Activated CD4-positive, alpha-beta T cell treated with anti-CD3 and anti-CD28 coated beads for 24 hours (primary cell): ENCODE results near the gene SLC2A13.
"Not testable (repeated sequence)": the region's sequence is repeated elsewhere in the genome, so short reads cannot be mapped to it uniquely, and the experiment has no call there.

Experiments used
- DNase-seq, 2 donors: peaks; one replicate each; pipeline ENCODE4 v3.0.0-alpha.2; 2020; ENCODE audit warnings: low read depth in 2 of 2

The SLC2A13 gene

DNA sequence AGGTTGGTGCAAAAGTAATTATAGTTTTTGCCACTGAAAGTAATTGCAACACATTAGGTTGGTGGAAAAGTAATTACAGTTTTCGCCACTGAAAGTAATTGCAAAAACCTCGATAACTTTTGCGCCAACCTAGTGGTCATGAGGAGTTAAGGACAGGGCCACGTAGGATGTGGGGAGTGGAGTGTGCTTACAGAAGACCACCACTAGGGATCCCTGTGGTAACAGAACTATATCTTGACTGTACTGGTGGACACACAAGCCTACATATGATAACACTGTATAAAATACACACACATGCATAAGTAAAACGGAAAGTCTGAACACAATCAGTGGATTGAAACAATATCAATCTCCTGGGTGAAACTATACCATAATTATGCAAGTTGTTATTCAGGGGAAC, 298.8 kb downstream of the SLC2A13 start:
- DNase-seq = no peak

DNA sequence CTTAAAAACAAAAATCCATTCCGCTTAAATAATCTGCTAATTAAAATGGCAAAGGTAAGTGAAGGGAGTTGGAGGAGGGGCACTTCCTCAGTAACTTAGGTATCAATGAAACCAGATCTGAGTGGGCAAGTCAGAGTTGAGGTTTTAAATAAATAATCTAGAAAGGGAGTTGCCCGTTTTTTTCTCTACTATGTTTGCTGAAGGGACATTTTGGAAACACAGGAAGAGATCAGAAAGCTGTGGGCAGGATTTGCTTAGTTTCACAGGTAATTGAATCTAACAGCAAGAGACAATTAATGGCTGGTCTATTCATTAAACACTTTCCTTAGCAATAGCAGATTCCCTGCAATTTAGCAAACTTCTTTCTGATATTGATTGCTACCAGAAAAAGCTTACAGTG, 300.2 kb downstream of the SLC2A13 start:
- no peak for DNase-seq

DNA sequence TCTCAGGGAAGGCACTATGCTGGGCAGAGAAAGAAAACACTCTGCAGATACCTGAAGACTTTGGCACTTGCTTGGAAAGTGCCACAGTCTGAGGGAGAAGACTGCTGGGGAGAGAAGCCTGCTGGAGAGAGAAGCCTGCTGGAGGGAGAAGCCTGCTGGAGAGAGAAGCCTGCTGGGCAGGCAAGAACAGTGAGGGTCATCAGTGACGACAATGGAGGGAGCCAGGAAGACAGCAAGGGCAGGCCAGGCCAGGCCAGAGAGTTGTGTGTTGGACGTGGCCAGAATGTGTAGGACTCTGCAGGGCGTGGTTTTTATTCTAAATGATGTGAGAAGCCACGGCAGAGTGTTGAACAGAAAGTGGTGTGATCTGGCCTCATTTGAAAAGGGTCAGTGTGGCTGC, 301.0 kb downstream of the SLC2A13 start:
- DNase-seq = no peak

DNA sequence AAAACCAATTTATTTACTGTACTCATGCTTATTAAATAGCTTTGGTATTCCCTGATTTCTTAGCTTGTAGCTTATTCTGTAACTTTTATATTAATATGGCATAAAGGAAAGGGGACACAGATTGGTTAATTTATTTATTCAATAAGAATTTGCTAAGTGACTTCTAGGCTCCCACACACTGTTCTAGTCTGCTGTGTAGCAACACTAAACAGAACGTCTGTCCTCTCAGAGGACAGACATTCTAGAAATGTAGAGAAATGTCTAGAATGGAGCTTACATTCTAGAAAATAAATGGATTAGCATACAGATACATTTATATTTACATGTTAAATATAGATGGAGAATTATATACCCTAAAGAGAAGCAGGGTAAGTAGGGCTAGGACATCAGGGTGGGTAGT, 301.4 kb downstream of the SLC2A13 start:
- no peak for DNase-seq

DNA sequence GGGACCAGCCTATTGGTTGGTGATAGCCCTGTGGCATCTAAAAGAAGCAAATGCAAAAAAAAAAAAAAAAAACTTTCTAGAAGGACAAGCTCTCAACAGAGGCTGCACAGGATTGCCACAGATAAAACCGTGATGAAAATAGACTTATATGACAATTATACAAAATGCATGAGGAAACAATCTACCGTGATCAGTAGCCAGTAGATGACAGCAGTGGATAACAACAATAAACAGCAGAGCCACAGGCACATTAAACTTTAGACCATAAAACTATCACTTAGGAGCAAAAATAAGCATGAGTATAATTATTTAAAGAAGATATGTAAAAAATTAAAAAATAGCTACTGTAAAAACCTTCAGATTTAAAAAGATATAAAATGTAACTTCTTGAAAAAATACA, 302.7 kb downstream of the SLC2A13 start:
- no peak for DNase-seq

- no peak for DNase-seq
Observed at GRCh38 chr12:39798977-39799376, 306.9 kb downstream of the SLC2A13 start.

DNA sequence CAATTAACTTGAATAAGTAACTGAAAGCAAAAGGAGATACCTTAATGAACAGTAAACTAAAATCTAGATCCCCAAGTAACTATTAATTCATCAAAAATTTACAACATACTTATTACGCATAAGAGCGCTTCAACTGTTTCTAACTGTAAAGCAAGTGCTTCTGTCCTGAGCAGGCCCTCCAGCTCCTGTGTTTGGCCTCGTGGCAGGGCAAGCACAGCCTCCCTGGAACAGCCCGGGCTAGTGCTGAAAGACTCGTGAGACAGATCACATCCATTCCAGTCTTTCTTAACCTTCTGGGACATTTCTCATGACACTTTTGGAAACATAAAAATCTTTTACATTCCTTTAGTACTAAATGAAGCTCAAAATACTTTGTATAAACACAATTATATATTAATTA, 307.5 kb downstream of the SLC2A13 start:
- no peak for DNase-seq

GRCh38 chr12:39795481-39795880, 310.4 kb downstream of the SLC2A13 start:
- no peak for DNase-seq

GRCh38 chr12:39792938-39793337, 312.9 kb downstream of the SLC2A13 start:
- DNase-seq = no peak

GRCh38 chr12:39788239-39788638, 317.6 kb downstream of the SLC2A13 start:
- DNase-seq = no peak

GRCh38 chr12:39785814-39786213, 320.1 kb downstream of the SLC2A13 start:
- DNase-seq = not testable (repeated sequence)

GRCh38 chr12:39782026-39782545, 323.8 kb downstream of the SLC2A13 start:
- DNase-seq = no peak

- DNase-seq = no peak
Observed at GRCh38 chr12:39780913-39781446, 324.9 kb downstream of the SLC2A13 start.

DNA sequence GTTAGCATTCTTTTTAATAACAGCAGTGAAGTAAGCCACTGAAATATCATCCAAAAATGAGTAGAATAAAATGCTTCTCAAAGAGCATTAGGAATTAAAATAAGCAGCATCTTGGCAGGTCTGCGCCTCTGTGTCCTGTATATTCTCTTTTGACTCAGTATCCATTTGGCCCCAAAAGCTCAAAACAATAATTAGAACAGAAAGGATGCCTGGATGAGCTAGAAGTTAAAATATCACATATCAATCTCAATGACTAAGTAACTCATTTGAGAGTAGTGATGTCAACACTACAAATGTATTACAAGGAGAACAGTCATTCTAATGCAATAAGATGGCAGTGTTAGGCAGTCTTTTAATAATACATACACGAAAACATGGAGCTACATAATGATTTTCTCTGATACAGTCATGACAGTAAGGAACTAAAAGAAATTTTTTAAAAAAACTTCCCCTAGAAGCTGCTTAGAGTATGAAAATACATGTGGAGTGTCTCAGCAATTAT, 325.4 kb downstream of the SLC2A13 start:
- DNase-seq = no peak

- no peak for DNase-seq
Observed at GRCh38 chr12:39779768-39780340, 326.0 kb downstream of the SLC2A13 start.

- no peak for DNase-seq
Observed at GRCh38 chr12:39777465-39777864, 328.4 kb downstream of the SLC2A13 start.

GRCh38 chr12:39773266-39773665, 332.6 kb downstream of the SLC2A13 start:
- no peak for DNase-seq

GRCh38 chr12:39772821-39773259, 333.0 kb downstream of the SLC2A13 start:
- no peak for DNase-seq

DNA sequence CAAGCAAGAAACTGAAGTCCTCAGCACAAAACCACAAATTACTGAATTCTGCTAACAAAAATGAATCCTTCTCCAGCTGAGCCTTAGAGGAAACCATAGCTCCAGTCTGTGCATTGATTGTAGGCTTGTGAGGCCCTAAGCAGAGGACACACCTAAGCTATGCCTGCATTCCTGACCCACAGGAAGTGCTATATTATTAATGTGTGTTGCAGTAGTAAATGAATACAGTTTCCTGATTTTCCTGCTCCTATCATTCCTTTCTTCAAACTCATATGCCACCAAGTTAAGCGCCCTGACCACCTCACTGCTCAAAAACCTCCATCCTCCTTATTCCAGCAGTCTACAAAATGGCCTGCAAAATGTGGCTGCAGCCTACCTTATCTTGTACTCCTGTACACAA, 334.4 kb downstream of the SLC2A13 start:
- no peak for DNase-seq

DNA sequence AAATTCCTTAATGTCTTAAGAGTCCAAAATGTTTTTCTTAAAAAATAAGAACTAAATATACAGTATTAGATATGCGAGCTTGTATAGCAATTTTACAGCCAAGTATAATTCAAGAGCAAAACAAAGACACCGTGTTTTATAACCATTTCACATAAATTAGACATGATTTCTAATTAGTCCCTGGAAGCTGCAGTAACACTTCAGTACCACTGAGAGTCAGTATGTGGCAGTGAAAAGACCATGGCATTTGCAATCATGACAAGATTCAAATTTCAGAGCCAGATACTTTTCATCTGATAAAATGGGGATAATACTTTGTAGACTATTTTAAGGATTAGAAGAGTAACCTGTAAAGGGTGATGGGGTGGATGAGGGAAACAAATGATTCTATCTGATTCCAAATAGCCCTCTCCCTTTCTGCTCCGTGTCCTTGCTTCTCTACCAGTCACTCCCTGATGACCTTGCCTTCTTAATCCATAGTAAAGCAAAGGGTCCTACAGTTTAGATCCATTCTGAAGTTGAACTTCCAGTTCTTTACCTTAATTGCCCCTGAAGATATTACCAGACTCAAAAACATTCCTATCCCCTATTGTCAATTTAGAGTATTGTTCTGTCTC, 340.8 kb downstream of the SLC2A13 start:
- no peak for DNase-seq

DNA sequence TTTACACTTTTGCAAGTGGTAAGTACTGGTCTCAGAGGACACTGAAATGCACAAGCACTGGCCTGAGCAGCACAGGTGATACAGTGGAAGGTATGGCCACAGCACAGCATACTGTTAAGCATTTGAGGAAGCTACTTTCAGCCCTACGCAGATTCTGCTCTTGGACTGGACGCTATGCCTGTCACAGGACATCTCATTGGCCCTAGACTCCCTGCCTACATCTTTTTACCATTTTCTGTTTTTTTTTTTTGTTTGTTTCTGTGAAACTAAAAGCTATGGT, 342.1 kb downstream of the SLC2A13 start:
- DNase-seq = no peak

DNA sequence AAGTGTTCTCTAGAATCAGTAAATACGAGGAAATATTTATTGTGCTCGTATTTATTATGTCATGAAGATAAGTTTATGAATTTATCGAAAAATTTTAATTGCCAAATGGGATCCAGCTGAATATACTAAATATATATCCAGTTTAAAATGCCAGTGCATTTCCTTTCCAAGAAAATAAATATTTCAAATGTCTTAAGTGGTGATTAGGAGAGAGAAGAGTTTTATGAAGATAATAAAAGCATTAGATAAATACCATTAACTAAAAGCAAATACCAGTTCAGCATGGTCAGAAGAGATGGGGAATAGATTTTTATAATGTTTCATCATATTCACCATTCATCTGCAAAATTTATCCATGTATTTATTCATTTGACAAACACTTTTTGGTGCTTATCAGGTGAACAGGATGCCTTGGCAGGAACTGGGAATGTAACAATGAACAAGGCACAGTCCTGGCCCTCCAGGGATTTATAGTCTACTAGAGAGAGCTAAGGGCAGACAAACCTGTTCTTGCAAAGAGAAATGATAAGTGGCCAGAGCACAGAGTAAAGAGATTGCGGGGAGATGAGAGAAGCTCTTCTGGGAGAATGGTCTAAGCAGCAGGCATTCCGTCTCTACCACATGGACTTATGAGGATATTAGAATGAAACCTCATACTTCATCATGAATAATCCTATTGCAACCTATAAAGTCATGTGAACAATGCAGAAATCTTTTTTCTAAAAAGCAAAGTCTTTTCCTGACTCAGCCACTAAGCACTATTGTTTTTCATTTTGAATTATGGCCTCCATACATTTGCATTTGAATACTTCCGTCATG, 342.6 kb downstream of the SLC2A13 start:
- no peak for DNase-seq

- no peak for DNase-seq
Observed at GRCh38 chr12:39755478-39755877, 350.4 kb downstream of the SLC2A13 start.
